ENCODE measurements around the gene HFE.

- no peak for TF ChIP-seq CTCF (optimal IDR thresholded peaks at IDR 0.05 in 1 of 3, IDR thresholded peaks at IDR 0.05 in 1 of 3, conservative IDR thresholded peaks at IDR 0.05 in 1 of 3; ENCODE audit: extremely low read depth in 1 of 3, insufficient read depth in 2 of 3, low read length in 3 of 3)
- TF ChIP-seq EZH2 (IDR thresholded peaks at IDR 0.05; ENCODE audit: low read length), result no peak
Observed at GRCh38 chr6:26113570-26113969, 26.3 kb downstream of the HFE start.

All from keratinocyte (primary cell).